SIG-M5 treated with dmso at 0.1 percent for 504 hours (cell line): ENCODE measurements around the gene KLK4.
A peak's percentile ranks its signal among the peaks of the same experiment; 100 is the strongest.

Experiments used
- DNase-seq: peaks from one replicate; lab custom pipeline; 2025; ENCODE audit not compliant: unreplicated experiment; lab: John Stamatoyannopoulos, UW

The KLK4 gene, protein sequence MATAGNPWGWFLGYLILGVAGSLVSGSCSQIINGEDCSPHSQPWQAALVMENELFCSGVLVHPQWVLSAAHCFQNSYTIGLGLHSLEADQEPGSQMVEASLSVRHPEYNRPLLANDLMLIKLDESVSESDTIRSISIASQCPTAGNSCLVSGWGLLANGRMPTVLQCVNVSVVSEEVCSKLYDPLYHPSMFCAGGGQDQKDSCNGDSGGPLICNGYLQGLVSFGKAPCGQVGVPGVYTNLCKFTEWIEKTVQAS

DNA sequence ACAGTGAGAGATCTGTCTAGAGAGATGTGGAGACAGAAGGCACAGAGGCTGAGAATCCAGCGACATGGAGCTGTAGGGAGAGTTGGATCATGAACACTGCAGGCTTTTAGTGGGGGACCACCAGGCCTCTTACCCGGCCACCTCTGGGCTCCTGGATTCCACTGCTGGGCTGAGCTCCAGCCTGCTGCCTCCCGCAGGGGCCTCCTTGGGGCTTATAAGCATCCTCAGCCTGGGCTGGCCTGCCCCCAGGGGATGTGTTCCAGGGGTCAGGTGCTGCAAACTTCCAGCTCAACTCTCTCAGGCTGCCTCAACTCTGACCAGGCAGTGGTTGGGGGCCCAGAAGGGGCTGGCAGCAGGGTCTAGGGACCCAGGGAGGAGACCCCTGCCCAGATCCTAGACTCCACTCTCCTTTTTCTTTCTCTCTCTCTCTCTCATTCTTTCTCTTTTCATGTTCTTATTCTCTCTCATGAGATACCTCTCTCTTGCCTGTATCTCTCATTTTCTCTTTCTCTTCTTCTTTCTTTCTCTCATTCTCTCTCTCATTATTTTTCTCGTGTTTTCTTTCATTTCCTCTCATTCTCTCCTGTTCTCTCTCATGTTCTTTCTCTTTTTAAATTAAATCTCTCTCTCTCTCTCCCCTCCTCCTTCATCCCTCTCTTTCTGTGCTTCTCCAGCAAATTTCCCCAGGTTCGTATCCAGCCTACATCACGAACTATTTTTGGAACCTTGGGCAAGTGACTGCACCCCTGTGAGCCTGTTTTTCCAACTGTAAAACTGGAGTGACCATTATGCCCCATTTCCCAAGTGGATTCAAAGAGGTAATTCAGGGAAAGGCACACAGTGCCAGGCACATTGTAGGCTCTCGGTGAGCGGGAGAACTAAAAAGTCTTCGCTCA is at the start of gene KLK4:
KLK4 (minus strand) TSS at position 190 of the 896 bp plus-strand sequence. CDS start 657 bp downstream, outside the sequence.
- DNase-seq: no peak

DNA sequence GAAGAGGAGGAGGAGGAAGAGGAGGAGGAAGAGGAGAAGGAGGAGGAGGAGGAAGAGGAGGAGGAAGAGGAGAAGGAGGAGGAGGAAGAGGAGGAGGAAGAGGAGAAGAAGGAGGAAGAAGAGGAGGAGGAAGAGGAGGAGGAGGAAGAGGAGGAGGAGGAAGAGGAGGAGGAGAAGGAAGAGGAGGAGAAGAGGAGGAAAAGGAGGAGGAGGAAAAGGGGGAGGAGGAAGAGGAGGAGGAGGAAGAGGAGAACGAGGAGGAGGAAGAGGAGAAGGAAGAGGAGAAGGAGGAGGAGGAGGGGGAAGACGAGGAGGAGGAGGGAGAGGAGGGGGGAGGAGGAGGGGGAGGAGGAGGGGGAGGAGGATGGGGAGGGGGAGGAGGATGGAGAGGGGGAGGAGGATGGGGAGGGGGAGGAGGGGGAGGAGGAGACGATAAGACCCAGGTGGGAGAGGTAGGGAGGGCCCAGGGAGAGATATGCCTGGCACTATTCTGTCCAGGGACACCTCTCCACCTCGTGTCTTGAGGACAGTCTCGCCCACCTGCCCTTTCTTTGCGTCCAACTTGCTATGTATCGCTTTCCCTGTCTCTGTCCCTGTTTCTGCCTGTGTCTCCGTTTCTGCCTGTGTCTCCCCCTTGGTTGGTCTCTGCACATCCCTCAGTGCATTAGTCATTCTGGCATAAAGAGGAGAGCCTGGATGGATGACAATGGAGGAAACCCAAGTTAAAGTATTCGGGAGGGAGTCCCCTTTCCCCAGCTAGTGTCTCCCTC is 48.7 kb upstream of the KLK4 start:
- no peak for DNase-seq

DNA sequence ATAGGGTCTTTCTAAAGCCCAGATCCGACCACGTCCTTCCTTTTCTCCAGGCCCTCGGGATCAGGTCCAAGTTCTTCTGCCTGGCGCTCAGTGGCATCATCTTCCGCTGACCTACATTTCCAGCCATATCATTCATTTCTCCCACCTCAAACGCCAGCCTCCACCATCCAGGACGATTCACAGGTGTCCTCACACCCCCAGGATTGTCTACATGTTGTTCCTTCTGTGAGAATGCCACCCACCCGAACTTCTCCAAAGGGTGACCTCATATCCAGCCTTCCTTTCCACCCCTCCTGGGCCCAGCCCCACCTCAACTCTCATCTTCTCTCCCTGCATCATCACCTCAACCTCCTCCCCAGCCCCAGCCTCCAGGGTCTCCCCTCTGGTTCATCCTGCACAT is 46.4 kb upstream of the KLK4 start:
- no peak for DNase-seq

DNA sequence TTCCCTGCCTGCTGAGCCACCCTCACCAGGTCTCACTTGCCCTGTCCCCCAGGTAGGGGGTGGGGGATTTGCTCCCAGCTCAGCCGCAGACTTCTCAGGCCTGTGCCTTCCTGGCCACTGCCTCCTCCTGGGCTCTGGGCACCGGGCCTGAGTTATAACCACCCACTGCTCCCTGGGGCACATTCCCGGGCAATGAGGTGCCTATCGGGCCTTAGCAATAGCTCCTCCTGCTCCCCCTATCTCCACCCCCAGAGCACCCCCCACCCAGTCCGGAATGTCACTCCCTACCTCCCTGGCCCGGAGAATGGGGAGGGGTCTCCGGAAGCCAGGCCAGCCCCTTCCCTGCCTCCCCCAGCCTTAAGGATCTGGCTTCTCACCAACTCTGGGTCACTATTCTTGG is 41.7 kb upstream of the KLK4 start, which contains the start of gene KLK5:
KLK5 (minus strand) TSS at position 129 of the 400 bp plus-strand sequence. CDS start 381 bp downstream, outside the sequence.
- DNase-seq: no peak

DNA sequence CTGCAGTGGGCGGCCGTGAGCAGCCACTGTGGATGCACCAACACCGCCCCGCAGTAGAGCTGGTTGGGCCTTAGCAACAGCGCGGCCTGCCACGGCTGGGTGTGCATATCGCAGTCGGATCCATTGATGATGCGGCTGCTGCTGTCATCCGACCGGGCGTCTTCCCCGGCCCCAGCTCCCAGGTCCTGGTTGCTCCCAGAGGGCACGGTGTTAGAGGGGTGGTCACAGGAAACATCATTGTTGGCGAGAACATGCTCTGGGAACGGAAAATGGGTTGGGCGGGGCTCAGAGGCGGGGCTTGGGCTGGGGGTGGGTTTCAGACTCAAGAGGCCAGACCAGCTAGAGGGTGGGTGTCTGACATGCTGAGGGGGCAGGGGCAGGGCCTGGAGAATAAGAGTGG is 38.7 kb upstream of the KLK4 start:
- no peak for DNase-seq

DNA sequence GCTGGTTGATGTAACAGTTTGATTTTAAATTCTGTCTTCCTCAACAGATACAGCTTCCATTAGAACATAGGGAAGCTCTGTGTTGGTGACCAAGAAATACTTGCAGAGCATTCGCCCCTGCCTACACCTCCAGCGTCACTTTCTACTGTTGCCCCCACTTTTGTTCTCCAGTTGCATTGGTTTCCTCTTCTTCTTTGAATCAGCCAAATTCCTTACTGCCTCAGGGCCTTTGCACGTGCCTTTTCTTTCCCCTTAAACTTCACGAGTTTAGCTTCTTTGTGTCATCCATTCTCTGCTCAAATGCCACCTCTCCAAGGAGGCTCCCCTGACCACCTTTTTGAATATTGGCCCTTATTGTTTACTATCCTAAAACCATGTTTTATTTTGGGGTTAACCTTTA is 35.9 kb upstream of the KLK4 start:
- DNase-seq: no peak

DNA sequence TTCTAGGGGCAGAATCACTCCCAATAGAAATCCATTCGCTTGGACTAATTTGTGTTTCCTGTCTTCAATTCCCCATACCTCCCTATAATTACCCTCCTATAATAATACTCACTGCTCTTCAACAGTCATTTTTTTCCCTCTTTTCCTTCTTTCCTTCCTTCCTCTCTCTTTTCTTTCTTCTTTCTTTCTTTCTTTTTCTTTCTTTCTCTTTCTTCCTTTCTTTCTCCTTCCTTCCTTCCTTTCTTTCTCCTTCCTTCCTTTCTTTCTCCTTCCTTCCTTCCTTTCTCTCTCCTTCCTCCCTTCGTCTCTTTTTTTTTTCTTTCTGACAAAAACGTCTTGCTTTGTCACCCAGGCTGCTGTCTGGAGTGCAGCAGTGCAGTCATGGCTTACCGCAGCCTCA is 33.6 kb upstream of the KLK4 start:
- DNase-seq: no peak

DNA sequence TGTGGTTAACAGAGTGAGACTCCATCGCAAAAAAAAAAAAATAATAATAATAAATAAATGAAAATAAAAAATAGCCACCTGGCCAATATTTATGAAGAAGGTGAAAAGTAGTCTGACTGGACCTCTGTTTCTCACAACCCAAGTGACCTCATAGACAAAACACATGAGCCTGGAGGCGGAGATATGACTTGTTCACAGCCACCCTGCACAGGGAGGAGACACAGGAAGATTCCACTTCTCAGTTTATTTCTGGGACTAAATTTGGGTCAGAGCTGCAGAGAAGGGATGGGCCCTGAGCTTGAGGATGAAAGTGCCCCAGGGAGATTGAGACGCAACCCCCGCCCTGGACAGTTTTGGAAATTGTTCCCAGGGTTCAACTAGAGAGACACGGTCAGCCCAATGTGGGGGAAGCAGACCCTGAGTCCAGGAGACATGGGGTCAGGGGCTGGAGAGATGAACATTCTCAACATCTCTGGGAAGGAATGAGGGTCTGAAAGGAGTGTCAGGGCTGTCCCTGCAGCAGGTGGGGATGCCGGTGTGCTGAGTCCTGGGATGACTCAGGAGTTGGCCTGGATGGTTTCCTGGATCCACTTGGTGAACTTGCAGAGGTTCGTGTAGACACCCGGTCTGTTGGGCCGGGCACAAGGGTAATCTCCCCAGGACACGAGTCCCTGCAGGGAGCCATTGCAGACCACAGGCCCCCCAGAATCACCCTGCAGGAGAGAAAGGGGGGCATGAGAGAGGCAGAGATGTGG is 32.1 kb upstream of the KLK4 start:
- no peak for DNase-seq

DNA sequence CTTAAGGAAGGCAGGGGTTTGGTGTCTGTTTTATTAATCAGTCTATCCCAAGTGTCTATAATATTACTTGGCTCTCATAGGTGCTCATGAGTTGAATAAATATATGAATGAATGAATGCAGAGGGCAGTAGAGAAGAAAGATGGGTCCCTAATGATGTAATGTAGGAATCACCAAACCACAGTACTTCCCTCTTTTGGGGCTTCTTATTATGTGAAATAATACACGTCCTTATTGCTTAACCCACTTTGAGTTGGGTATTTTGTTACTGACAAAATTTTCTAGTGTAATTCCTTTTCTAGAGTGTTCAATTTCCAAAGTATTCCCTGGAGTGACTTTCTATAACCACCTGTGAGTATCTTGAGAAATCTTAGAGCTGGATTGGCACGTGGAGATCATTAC is 28.4 kb upstream of the KLK4 start:
- peak; percentile 15 for DNase-seq

DNA sequence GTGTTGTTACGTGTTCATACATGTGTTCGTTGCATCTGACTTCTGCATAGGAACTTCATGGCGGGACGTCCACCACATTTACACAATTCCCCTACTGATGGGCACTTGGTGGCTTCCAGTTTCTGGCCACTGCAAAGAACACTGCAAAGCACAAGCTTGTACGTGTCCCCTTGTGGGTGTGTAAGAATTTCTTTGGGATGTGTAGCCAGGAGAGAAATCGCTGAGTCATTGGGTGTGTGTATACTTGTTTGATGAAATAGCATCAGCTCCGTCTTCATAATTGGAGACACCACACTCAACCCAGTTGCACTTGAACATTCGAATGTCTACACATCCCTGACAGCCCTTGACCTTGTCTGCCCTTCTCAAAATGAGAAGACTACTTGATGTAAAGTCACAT is 22.4 kb upstream of the KLK4 start:
- peak; percentile 11 for DNase-seq

DNA sequence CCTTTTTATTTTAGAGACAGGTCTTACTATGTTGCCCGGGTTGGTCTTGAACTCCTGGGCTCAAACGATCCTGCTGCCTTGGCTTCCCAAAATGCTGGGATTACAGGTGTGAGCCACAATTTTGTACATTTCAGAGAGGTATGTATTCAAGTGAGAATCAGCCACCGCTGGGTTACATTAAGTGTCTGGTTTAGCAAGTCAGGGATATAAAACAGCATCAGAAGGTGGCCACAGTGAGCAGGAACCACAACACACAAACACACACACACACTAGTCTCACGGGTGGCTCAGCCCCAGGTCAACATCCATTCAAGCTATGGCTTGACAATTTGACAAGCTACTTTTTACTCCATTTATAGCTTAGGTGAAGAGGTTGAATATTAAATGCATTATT is 21.5 kb upstream of the KLK4 start:
- DNase-seq: peak; percentile 3

DNA sequence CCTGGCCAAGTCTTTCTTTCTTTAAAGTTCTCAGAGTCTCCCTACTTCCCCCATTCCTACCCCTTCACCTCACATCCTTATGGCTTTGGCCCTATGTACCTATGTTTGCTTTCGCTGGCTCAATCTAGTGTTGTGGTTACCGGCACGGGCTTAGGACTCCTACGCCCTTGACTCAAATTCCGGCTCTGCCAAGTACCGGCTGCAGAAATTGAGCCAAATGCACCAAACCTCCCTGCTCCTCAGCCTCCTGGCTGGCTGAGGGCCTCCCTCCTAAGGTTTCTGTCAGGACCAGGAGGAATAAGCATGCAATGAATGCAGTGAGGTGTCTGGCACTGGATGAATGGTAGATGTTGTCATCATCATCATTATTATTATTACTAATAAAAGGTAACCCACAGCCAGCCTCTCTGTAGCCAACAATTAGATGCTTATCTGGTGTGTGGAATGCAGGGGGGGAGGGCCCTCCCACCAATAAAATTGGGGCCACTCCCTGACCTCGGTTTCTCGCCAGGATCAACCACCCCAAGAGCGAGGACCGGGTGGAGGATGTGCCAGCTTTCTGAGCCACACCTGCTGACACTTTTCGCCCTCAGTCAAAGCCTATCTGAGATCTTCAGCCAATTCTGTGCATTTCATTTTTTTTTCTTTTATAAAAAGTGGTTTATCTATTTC is 21.0 kb upstream of the KLK4 start:
- DNase-seq: peak; percentile 9

DNA sequence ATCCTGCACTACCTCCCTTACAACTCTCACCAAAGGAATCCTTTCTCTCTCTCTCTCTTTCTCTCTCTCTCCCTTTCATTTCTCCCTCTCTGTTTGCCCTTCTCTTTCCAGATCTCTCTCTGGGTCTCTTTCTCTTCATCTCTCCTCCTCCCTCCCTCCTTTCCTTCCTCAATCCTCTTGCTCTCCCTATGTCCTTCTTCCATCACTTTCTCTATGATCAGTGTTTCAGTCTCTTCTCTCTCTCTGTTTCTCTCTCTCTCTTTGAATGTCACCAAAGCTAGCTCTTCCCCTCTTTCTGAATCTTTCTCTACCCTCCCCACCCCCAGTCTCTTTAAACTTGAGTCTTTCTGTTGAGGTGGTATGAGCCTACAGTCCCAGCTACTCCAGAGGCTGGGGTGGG is 19.8 kb upstream of the KLK4 start:
- no peak for DNase-seq

DNA sequence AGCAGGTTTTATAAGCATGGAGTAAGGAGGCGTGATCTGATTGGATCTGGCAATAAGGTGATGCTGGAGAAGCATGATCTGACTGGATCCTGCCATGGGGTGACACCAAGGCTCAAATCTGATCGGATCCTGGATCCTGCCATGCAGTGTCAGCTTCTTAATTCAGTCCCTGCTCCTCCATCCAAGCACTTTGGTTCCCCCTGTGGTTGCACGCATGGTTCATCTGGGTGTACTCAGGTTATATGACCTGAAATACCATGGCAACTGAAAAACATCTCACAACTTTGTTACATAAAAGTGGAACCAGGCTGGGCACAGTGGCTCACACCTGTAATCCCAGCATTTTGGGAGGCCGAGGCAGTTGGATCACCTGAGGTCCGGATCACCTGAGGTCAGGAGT is 17.6 kb upstream of the KLK4 start:
- no peak for DNase-seq

DNA sequence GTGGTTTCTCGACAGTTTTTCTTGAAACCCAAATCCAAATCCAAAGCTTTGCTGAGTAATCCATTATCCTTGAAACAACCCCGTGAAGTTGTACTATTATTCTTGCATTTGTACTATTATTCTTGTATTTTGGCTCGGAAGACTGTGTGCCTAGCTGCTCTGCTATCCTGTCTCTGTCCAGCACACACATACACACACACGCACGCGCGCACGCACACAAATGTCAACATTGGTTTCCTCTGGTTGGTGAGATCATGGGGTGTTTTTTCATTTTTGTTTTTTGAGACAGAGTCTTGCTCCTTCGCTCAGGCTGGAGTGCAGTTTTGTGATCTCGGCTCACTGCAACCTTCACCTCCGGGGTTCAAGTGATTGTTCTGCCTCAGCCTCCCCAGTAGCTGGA is 14.9 kb upstream of the KLK4 start:
- DNase-seq: no peak

DNA sequence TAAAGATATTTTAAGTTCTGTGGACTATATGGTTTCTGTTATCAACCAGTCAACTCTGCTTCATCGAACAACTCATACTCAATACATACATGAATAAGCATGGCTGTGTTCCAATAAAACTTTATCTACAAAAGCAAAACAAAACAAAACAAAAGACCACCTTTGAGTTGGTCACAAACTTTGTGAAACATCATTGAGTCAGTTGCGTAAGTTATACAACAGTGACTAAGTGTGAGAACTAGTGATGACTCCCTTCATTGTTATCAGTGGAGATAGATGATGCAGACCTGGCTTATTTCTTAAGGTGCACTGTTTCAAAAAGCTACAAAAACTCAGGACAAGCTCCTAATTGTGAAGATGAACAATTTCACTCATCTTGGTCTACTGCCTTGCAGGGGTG is 14.5 kb upstream of the KLK4 start:
- no peak for DNase-seq

DNA sequence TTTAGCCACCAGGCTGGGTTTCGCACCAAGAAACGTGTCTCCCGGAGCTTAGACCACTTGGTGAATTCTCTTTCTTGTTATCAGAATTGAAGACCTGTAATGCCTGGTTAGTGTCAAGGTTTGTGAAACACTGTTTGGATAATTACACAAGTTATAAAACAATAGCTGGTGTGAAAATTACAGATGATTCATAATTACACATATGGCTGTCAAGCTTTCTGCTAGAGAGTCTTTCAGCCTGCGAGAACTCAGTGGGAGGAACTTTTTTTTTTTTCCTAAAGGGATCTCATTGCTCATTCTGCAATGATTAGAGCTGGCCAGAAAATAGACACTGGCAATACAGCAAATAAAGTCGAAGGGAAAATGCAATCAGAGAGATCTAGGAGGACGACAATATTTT is 13.4 kb upstream of the KLK4 start:
- no peak for DNase-seq

DNA sequence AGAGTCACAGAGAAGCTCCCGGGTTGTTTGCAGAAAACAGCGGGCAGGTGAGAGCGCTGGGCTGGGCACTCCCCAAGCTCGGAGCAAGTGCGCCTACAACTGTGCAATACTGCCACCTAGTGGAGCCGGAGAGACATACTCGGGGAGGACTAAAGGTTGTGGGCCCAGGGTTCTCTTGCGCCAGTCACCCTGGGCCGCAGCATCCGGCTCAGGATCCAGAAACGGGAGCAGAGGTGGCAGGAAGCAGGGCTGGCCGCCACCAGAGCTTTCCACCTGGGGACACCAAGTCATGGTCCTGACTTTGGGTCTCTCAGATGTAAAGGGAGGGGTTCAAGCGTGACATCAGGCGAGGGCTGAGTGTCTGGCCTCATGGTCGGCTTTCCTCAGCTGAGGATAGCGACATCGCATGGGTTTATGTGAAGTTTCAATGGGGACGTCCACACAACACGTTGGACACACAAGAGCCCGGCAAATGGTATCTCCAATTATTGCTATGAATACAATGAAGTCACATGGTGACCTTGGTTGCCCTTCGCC is 11.2 kb upstream of the KLK4 start:
- peak; percentile 77 for DNase-seq

DNA sequence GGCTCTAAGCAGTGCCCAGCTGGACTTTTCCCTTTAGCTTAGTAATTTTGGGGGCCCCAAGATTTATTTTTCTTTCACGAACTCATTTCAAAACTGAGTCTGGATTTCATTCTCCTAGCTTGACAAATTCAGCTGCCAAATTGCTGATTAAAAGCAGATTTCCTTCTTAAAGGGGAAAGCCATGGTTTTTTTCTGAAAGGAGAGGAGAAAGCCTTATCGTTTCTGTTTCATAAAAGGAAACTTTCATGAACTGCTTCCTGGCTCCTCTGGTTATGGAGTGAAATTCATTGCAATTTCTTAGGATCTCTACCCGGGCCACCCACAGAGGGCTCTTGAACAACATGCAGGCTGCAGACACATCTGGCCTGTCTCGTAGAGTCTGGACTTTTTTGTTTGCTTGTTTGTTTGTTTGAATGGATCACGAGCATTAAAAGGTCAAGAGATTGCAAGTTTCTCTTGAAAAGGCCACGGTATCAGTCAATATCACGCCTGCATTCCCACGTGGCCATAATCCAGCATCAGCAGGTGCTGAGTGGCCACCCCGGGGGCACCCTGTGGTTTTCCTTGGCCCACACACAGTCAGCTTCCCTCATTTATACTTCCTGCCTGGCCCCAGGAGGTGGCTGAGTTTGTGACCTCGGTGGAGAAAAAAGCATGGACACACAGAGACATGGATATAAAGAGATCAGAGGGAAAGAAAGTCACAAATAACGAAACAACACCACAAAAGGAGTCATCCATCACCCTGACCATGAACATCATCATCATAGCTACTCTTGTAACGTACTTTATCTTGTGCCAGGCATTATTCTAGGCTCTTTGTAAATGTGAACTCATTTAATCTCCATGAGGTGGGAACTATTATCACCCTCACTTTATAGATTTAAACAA is 10.5 kb upstream of the KLK4 start:
- no peak for DNase-seq
